SU-DHL-6 (cell line): Measurements from ENCODE around the gene EHBP1.

ENCODE experiments used
- H2AFZ ChIP-seq: fragments of 200-600 bp; sonication (generic); 2 replicates; pipeline ENCODE4 v1.6.1; 2014; ENCODE audit warnings: low read depth, mild to moderate bottlenecking, moderate library complexity, mixed read lengths, antibody characterized with exemption, low read length; ENCODE audit not compliant: severe bottlenecking
- H3F3A ChIP-seq: fragments of 200-600 bp; shearing (Covaris generic); 2 replicates; pipeline ENCODE4 v1.6.0; 2016; ENCODE audit warnings: antibody characterized with exemption, mild to moderate bottlenecking; ENCODE audit not compliant: insufficient read depth
- H3K27ac ChIP-seq: fragments of 200-600 bp; sonication (generic); 2 replicates; pipeline ENCODE4 v1.5.1; 2016; ENCODE audit warnings: low read depth, mild to moderate bottlenecking, low read length, moderate library complexity, mixed read lengths
- H3K27me3 ChIP-seq: fragments of 200-600 bp; sonication (generic), shearing (Covaris generic); 2 replicates; pipeline ENCODE4 v1.6.0; 2014; ENCODE audit warnings: mild to moderate bottlenecking, low read length
- H3K36me3 ChIP-seq: fragments of 200-600 bp; sonication (generic); 2 replicates; pipeline ENCODE4 v1.6.1; 2014; ENCODE audit warnings: mild to moderate bottlenecking, low read length, mixed read lengths
- H3K4me2 ChIP-seq: fragments of 300-600, 200-600 bp; shearing (Covaris generic), sonication (generic); 2 replicates; pipeline ENCODE4 v1.6.0; 2014; ENCODE audit warnings: low read length, low read depth, mild to moderate bottlenecking; ENCODE audit not compliant: poor library complexity, severe bottlenecking
- H3K4me3 ChIP-seq: fragments of 200-600 bp; sonication (generic); 2 replicates; pipeline ENCODE4 v1.5.1; 2014; ENCODE audit warnings: antibody characterized with exemption, low read length, mild to moderate bottlenecking, mixed read lengths; ENCODE audit not compliant: insufficient read depth, poor library complexity, severe bottlenecking
- H3K79me2 ChIP-seq: fragments of 200-600 bp; sonication (generic); 2 replicates; pipeline ENCODE4 v1.6.1; 2014; ENCODE audit warnings: mild to moderate bottlenecking, low read length, moderate library complexity; ENCODE audit not compliant: insufficient read depth
- H3K9ac ChIP-seq: fragments of 200-600 bp; sonication (generic); 2 replicates; pipeline ENCODE4 v1.7.0; 2014; ENCODE audit warnings: mild to moderate bottlenecking, low read length
- H3K9me2 ChIP-seq: fragments of 200-600 bp; sonication (generic); replicated peaks from 2 replicates; pipeline ENCODE4 v1.6.1; 2014; ENCODE audit warnings: low read length; ENCODE audit not compliant: insufficient read depth
- H3K9me3 ChIP-seq: fragments of 200-600 bp; sonication (generic); 2 replicates; pipeline ENCODE4 v1.6.1; 2014; ENCODE audit warnings: low read length, mixed read lengths; ENCODE audit not compliant: insufficient read depth
- H4K20me1 ChIP-seq: fragments of 200-600 bp; sonication (generic); 2 replicates; pipeline ENCODE4 v1.6.1; 2014; ENCODE audit warnings: low read depth, mild to moderate bottlenecking, antibody characterized with exemption, low read length, moderate library complexity, mixed read lengths
- EZH2phosphoT487 ChIP-seq: fragments of 200-600 bp; sonication (generic), shearing (Covaris generic); conservative IDR thresholded peaks from 2 replicates; pipeline ENCODE4 v1.6.1; 2018; ENCODE audit warnings: mild to moderate bottlenecking, antibody characterized with exemption, low read length, moderate library complexity, mixed read lengths
- TF ChIP-seq, protein P1 (sequence below): fragments of 200-600 bp; sonication (generic); IDR thresholded peaks from one replicate; pipeline ENCODE4 v1.5.1; 2017; ENCODE audit warnings: antibody characterized with exemption, mild to moderate bottlenecking, low read length, moderate library complexity; ENCODE audit not compliant: insufficient read depth, poor library complexity, severe bottlenecking

The EHBP1 gene

DNA sequence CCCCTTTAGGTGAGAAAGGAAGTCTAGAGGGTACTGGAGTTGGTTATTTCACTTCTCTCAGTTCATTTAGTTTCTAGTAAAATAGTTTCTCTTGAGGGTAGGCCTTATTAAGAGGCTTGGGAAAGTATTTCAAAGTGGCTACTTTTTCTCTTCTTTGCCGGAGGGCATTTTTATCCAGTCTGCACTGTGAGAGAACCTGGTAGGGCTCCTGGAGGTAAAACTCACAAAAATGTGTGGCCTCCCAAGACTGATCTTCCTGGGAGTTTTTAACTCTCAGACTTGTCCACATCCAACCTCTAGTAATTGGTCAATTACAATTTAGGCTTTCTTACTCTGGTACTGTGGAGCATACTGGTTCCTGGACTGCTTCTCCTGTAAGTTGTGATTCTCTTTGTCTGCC, 28.0 kb downstream of the EHBP1 start:
- Histone ChIP-seq H4K20me1 (0 out of 2 replicates have a peak, but pooled peaks cover 5% of the 10 kb centered on the region), H3K36me3 (no peaks in the 10 kb centered on the region), H3K9me3 (no peaks in the 10 kb centered on the region), H2AFZ (no peak overlapping the region), H3K27ac (no peak overlapping the region), H3K9me2 (no peaks in the 10 kb centered on the region), H3K79me2 (peaks cover 18% of the 10 kb centered on the region), H3K4me2 (no peak overlapping the region), H3K4me3 (no peak overlapping the region), H3K27me3 (no peaks in the 10 kb centered on the region), H3F3A (no peaks in the 10 kb centered on the region), H3K9ac (no peak overlapping the region)
- TF ChIP-seq EZH2phosphoT487 = no peak
- TF ChIP-seq, protein P1, sequence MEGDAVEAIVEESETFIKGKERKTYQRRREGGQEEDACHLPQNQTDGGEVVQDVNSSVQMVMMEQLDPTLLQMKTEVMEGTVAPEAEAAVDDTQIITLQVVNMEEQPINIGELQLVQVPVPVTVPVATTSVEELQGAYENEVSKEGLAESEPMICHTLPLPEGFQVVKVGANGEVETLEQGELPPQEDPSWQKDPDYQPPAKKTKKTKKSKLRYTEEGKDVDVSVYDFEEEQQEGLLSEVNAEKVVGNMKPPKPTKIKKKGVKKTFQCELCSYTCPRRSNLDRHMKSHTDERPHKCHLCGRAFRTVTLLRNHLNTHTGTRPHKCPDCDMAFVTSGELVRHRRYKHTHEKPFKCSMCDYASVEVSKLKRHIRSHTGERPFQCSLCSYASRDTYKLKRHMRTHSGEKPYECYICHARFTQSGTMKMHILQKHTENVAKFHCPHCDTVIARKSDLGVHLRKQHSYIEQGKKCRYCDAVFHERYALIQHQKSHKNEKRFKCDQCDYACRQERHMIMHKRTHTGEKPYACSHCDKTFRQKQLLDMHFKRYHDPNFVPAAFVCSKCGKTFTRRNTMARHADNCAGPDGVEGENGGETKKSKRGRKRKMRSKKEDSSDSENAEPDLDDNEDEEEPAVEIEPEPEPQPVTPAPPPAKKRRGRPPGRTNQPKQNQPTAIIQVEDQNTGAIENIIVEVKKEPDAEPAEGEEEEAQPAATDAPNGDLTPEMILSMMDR = no peak

DNA sequence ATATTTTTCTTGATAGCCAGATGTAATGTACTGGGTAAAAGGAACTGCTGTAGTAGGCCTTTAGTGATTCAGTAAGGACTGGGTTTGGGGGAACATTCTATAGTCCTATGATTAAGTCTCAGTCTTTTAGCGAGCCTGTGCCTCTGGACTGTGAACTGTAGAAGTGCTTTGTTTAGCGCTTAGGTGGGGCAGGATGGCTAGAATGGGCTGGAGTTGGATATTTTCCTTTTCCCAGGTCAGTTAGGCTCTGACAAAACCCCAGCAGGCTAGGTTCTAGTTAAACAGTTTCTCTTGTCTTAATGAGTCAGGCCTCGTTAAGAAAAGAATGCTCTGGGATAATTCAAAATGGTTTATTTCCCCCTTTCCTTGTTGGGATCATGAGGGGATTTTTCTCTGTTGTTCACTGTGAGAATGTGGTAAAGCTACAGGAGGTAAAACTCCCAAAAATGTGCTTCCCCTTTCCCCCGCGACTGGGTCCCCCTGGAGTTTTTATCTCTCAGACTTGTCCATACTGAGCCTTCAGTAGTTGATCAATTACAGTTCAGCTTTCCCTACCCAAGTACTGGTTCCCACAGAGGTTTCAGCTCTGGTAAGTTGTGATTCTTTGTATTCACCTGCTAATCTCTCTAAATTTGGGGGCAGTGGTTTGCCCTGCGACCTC, 31.5 kb downstream of the EHBP1 start:
- H3K36me3 ChIP-seq = no peaks in the 10 kb centered on the region
- H4K20me1 ChIP-seq = 0 out of 2 replicates have a peak, but pooled peaks cover 15% of the 10 kb centered on the region
- H3F3A ChIP-seq = no peaks in the 10 kb centered on the region
- no peak overlapping the region for H3K4me3 ChIP-seq
- no peak for TF ChIP-seq EZH2phosphoT487
- TF ChIP-seq, protein P1 = no peak
- H2AFZ ChIP-seq = no peak overlapping the region
- no peaks in the 10 kb centered on the region for H3K9me2 ChIP-seq
- H3K9me3 ChIP-seq = no peaks in the 10 kb centered on the region
- H3K9ac ChIP-seq = no peak overlapping the region
- no peaks in the 10 kb centered on the region for H3K27me3 ChIP-seq
- peaks cover 18% of the 10 kb centered on the region for H3K79me2 ChIP-seq
- H3K4me2 ChIP-seq = no peak overlapping the region
- no peak overlapping the region for H3K27ac ChIP-seq

DNA sequence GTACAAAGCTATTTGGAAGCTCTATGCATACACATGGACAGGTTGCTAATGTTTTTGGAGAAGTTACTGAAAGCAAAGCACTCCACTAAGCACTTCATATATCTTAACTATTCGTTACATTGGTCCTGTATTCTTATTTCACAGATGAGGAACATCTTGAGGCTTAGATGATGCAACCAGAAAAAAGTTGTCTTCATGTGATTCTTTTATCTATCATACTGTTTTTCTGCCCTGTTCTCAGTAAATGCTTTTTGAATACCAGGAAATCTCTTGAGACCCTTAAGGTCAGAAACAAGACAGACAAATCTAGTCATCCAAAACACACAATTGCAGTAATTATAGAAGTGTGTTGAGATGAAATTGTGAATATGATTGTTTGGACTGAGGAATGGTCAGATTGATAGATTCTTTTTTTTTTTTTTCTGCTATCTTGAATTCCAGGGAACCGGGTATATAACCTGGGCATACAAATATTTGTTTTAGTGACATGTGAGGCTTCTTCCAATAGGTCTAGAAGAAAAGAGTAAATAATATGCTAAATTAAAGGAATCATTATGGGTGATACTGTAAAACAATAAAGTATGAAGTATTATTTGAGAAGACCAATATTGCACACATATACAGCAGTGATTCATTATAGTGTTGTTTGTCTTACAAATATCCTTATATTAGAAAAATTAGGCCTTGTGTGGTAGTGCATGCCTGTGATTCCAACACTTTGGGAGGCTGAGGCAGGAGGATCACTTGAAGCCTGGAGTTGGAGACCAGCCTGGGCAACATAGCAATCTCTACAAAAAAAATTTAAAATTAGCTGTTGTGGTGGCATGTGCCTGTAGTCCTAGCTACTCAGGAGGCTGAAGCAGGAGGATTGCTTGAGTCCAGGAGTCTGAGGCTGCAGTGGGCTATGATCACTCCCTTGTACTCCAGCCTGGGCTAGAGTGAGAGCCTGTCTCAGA, 33.7 kb downstream of the EHBP1 start:
- Histone ChIP-seq H4K20me1 (0 out of 2 replicates have a peak, but pooled peaks cover 18% of the 10 kb centered on the region), H3K27ac (no peak overlapping the region), H3K4me3 (no peak overlapping the region), H2AFZ (no peak overlapping the region), H3K9me3 (no peaks in the 10 kb centered on the region), H3K9me2 (no peaks in the 10 kb centered on the region), H3F3A (no peaks in the 10 kb centered on the region), H3K79me2 (peaks cover 13% of the 10 kb centered on the region), H3K36me3 (no peaks in the 10 kb centered on the region), H3K9ac (no peak overlapping the region), H3K4me2 (no peak overlapping the region), H3K27me3 (no peaks in the 10 kb centered on the region)
- TF ChIP-seq EZH2phosphoT487 = no peak
- TF ChIP-seq, protein P1 = no peak
